Measurements from ENCODE around the gene INSRR. TPM values are rescaled to one million over a fixed set of nuclear protein-coding genes. Genes with fewer than 3 reads are reported as not detected.

INSRR gene
- total RNA-seq, 1 donor from 2014 or later, result 6.9 TPM

DNA sequence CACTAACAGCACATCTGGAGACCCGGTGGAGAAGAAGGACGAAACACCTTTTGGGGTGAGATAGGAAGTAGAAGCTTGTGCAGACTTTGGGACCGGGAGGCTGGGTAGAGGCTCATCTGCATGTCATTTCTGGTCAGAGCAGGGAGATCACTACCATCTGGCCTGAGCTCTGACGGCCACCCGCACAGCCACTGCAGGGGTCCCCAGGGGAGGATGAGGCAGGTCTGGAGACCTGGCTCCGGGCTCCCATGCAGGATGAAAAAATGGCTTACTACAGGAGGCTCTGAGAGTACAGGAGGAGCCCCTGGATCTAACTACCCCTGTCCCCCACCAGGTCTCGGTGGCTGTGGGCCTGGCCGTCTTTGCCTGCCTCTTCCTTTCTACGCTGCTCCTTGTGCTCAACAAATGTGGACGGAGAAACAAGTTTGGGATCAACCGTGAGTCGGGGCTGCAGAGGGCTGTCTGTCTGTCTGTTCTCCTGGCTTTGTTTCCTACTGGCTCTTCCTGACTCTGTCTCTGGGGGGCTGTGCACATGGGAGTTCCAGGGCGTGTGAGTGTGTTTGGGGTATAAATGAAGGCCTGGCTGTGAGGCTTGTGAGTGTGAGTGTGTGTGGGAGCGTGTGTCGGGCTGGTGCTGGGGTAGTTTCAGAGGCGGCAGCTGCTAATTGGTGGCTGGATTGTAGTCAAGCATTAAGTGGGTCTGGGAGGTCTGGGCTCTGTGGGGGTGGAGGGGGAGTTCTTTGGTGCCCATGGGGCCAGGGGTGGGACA is 15.8 kb upstream of the INSRR start:
- Mint-ChIP-seq H3K27ac (ENCODE audit: unreplicated experiment) (peak overlapping the region; percentile 95), H3K4me1 (ENCODE audit: low read depth, unreplicated experiment) (peaks cover 65% of the 10 kb centered on the region), H3K9me3 (ENCODE audit: unreplicated experiment) (peaks cover 10% of the 10 kb centered on the region), H3K4me3 (ENCODE audit: unreplicated experiment) (peak overlapping the region; percentile 73), H3K27me3 (ENCODE audit: unreplicated experiment) (peaks cover 19% of the 10 kb centered on the region), H3K36me3 (ENCODE audit: unreplicated experiment) (no peaks in the 10 kb centered on the region)
- TF ChIP-seq CTCF (IDR thresholded peaks at IDR 0.05; ENCODE audit: partially characterized antibody, unreplicated experiment), result no peak
- DNase-seq, result peak; percentile 67

DNA sequence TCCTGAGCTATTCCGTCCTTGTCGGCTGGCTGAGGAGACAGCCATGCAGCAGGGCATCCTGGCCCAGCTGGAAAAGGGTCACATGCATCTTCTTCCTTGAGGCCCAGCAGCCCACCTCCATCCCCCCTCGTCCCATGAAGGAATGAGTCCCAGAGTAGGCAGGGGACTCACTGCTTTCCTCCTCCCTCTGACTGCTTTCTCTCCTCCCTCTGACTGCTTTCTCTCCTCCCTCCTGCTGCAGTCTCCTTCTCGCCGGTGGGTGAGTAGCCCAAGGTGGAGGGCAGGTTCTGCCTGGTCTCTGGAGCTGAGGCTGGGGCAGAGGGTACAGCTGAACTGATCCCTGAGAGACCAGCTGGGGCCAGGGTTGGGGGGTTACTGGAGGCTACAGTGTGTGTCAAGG is 15.2 kb upstream of the INSRR start:
- Mint-ChIP-seq H3K27me3 (ENCODE audit: unreplicated experiment) (peaks cover 19% of the 10 kb centered on the region), H3K4me3 (ENCODE audit: unreplicated experiment) (peak overlapping the region; percentile 73), H3K4me1 (ENCODE audit: low read depth, unreplicated experiment) (peaks cover 66% of the 10 kb centered on the region)

DNA sequence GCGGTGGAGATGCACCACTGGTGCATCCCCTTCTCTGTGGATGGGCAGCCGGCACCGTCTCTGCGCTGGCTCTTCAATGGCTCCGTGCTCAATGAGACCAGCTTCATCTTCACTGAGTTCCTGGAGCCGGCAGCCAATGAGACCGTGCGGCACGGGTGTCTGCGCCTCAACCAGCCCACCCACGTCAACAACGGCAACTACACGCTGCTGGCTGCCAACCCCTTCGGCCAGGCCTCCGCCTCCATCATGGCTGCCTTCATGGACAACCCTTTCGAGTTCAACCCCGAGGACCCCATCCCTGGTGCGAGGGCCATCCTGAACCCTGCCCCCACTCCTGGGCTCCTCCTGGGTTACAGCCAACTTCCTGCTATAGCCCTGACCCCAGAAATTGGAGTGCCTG is 14.7 kb upstream of the INSRR start:
- Mint-ChIP-seq H3K4me1 (ENCODE audit: low read depth, unreplicated experiment) (peaks cover 63% of the 10 kb centered on the region), H3K36me3 (ENCODE audit: unreplicated experiment) (no peaks in the 10 kb centered on the region), H3K27ac (ENCODE audit: unreplicated experiment) (no peak overlapping the region), H3K27me3 (ENCODE audit: unreplicated experiment) (peaks cover 16% of the 10 kb centered on the region), H3K4me3 (ENCODE audit: unreplicated experiment) (no peak overlapping the region), H3K9me3 (ENCODE audit: unreplicated experiment) (peaks cover 13% of the 10 kb centered on the region)
- no peak for DNase-seq
- no peak for TF ChIP-seq CTCF (IDR thresholded peaks at IDR 0.05; ENCODE audit: partially characterized antibody, unreplicated experiment)

More for the DNA sequence above, 15.2 kb upstream of the INSRR start:
- peaks cover 13% of the 10 kb centered on the region for H3K9me3 Mint-ChIP-seq (ENCODE audit: unreplicated experiment)
- H3K27ac Mint-ChIP-seq (ENCODE audit: unreplicated experiment), result peak overlapping the region; percentile 95
- DNase-seq, result no peak
- no peak for TF ChIP-seq CTCF (IDR thresholded peaks at IDR 0.05; ENCODE audit: partially characterized antibody, unreplicated experiment)
- no peaks in the 10 kb centered on the region for H3K36me3 Mint-ChIP-seq (ENCODE audit: unreplicated experiment)

DNA sequence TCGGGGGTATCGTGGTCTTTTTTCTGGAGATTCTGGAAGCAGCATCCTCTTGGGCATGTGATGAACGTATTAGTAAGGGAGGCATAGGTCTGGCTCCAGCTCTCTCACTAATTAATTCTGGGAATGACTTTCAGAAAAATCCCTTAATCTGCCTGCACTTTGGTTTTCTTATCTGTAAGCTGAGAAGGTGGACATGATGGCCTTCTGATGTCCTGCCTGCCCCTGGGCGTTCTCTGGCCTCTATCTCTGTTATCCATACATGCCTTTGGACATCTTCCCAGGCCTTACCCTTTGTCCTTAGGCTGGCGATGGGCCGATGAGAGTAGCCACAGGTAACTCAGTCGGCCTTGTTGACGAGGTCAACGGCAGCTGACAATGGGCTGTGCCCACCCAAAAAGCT is 10.5 kb upstream of the INSRR start:
- no peak for TF ChIP-seq CTCF (IDR thresholded peaks at IDR 0.05; ENCODE audit: partially characterized antibody, unreplicated experiment)
- Mint-ChIP-seq H3K27me3 (ENCODE audit: unreplicated experiment) (peaks cover 13% of the 10 kb centered on the region), H3K27ac (ENCODE audit: unreplicated experiment) (no peak overlapping the region), H3K36me3 (ENCODE audit: unreplicated experiment) (no peaks in the 10 kb centered on the region), H3K9me3 (ENCODE audit: unreplicated experiment) (peaks cover 17% of the 10 kb centered on the region), H3K4me3 (ENCODE audit: unreplicated experiment) (no peak overlapping the region), H3K4me1 (ENCODE audit: low read depth, unreplicated experiment) (peaks cover 61% of the 10 kb centered on the region)
- no peak for DNase-seq

DNA sequence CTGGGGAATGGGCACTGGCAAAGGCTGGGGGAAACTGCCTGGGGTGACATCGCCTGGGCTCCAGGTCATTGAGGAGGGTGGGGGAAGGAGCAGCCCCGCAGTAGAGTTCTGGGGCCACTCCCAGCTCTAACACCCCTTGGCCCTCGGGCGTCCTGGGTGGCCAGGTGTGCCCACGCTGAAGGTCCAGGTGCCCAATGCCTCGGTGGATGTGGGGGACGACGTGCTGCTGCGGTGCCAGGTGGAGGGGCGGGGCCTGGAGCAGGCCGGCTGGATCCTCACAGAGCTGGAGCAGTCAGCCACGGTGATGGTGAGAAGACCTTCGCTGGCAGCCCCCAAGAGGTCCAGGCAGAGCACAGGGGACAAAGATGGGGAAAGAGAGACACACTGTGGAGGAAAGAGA is 9.4 kb upstream of the INSRR start:
- peaks cover 17% of the 10 kb centered on the region for H3K27me3 Mint-ChIP-seq (ENCODE audit: unreplicated experiment)
- H3K36me3 Mint-ChIP-seq (ENCODE audit: unreplicated experiment), result no peaks in the 10 kb centered on the region
- H3K4me3 Mint-ChIP-seq (ENCODE audit: unreplicated experiment), result peak overlapping the region; percentile 81
- H3K9me3 Mint-ChIP-seq (ENCODE audit: unreplicated experiment), result peaks cover 23% of the 10 kb centered on the region
- H3K4me1 Mint-ChIP-seq (ENCODE audit: low read depth, unreplicated experiment), result peaks cover 62% of the 10 kb centered on the region
- H3K27ac Mint-ChIP-seq (ENCODE audit: unreplicated experiment), result no peak overlapping the region
- no peak for DNase-seq
- TF ChIP-seq CTCF (IDR thresholded peaks at IDR 0.05; ENCODE audit: partially characterized antibody, unreplicated experiment), result no peak
